Measurements from ENCODE around the gene NRG3.

DNA sequence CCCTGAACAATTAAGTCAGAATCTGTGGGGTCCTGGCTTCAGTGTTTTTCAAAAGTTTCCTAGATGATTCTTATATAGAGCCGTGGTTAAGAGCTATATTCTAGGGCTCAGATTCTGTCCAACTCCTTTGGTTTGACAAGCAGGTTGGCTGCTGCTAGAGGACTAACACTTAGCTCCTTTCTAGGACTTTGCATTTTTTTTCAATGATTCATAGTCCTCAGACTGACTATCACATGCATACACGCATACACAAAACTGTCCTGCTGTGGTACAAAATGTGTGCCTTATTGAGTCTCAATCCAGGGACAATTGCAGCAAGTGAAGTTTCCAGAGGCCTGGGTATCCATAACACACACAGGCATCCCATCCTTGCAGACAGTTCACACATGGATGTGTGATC is 392.0 kb downstream of the NRG3 start:
- TF ChIP-seq POLR2A (IDR thresholded peaks at IDR 0.05) (no peak), CTCF (IDR thresholded peaks at IDR 0.05) (no peak)

All from testis (tissue), 2 donors.